Uterus (tissue), 4 donors: Measurements from ENCODE around the gene MRPL28. TPM values are rescaled to one million over a fixed set of nuclear protein-coding genes. Genes with fewer than 3 reads are reported as not detected.

ENCODE experiments used
- DNase-seq, 2 donors: peaks; one replicate each; pipeline ENCODE4 v3.0.0-alpha.2; 2019 to 2020
- H3K27ac ChIP-seq, 2 donors: fragments of 200-600 bp; sonication (generic); 1 replicate in 1 of 2; 2 replicates in 1 of 2; pipeline ENCODE4 v1.5.1; 2016 to 2018
- H3K27me3 ChIP-seq, 2 donors: fragments of 200-600 bp; sonication (generic); one replicate each; pipeline ENCODE4 v1.5.1; 2018 to 2019; ENCODE audit warnings: control low read depth in 1 of 2
- H3K36me3 ChIP-seq, 2 donors: fragments of 200-600 bp; sonication (generic); one replicate each; pipeline ENCODE4 v1.5.1; 2019; ENCODE audit warnings: control low read depth in 1 of 2
- H3K4me1 ChIP-seq, 2 donors: fragments of 200-600 bp; sonication (generic); one replicate each; pipeline ENCODE4 v1.5.1; 2018 to 2019; ENCODE audit warnings: control low read depth in 1 of 2
- H3K4me3 ChIP-seq, 2 donors: fragments of 200-600 bp; sonication (generic); 1 replicate in 1 of 2; 2 replicates in 1 of 2; pipeline ENCODE4 v1.5.1; 2018 to 2019; ENCODE audit warnings: mild to moderate bottlenecking in 1 of 2
- H3K9me3 ChIP-seq, 2 donors: fragments of 200-600 bp; sonication (generic); one replicate each; pipeline ENCODE4 v1.5.1; 2019; ENCODE audit warnings: control low read depth in 1 of 2
- POLR2A ChIP-seq, 2 donors: fragments of 450-650 bp; IDR thresholded peaks; one replicate each; pipeline ENCODE4 v1.6.1; 2016; ENCODE audit warnings: antibody characterized with exemption in 2 of 2, mild to moderate bottlenecking in 1 of 2, moderate library complexity in 1 of 2
- intact Hi-C: fragments of 100-400 bp; cut with DNase I; formaldehyde crosslinking; loops from one replicate; pipeline ENCODE4 v1.15.1; 2023; ENCODE audit warnings: low total_unique reads
- total RNA-seq, 4 donors: library from RNA; depleted of rRNA in 3 of 4; stranded (reverse); fragments of >200 nt in 3 of 4; gene quantifications; one replicate each; pipeline versions ENCODE4 v1.1.0 to v1.2.4, GENCODE V29; 2014 to 2023
- TF ChIP-seq, protein P1 (sequence below), 4 experiments: fragments of 200-600 bp in 2 of 4; fragments of 450-650 bp in 2 of 4; sonication (generic) in 2 of 4; IDR thresholded peaks; one replicate each; pipeline ENCODE4 v1.5.1; 2016 to 2019; ENCODE audit warnings: antibody characterized with exemption in 4 of 4, mild to moderate bottlenecking in 2 of 4, moderate library complexity in 1 of 4
- donor health status: DM: yes; HTN: yes; CAD: no.

The MRPL28 gene
- total RNA-seq, 4 donors from 2014 or later: 32.4 to 97.3 (median 50.1) TPM

DNA sequence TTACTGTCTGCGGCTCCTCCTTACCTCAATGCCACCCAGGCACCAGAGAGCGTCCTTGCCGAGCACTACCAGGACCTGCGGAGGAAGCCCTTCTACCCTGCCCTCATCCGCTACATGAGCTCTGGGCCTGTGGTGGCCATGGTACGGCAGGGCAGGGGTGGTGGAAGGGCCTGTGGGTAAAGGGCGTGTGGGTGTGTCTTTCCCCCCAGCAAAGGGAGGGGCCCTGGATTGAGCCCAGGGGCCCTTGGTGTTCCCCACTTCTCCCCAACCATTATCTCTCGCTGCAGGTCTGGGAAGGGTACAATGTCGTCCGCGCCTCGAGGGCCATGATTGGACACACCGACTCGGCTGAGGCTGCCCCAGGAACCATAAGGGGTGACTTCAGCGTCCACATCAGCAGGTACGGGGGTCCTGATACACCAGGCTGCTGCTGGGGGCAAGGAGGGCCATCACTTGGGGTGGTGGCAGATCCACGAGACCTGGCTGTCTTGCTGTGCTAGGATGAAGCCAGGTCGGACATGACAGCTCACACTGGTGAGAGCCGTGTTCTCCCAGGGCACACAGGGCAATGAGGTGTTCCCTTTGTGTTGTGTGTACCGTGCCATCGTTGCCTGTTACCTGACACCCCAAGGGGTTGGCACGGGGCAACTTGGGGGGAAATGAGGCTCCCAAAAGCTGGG lies 29.1 kb upstream of the MRPL28 start:
- H3K4me3 ChIP-seq: no peak overlapping the region
- no peaks in the 10 kb centered on the region for H3K9me3 ChIP-seq
- H3K36me3 ChIP-seq: no peaks in the 10 kb centered on the region
- peaks cover 2% of the 10 kb centered on the region in 2 donors for H3K4me1 ChIP-seq
- TF ChIP-seq, protein P1, sequence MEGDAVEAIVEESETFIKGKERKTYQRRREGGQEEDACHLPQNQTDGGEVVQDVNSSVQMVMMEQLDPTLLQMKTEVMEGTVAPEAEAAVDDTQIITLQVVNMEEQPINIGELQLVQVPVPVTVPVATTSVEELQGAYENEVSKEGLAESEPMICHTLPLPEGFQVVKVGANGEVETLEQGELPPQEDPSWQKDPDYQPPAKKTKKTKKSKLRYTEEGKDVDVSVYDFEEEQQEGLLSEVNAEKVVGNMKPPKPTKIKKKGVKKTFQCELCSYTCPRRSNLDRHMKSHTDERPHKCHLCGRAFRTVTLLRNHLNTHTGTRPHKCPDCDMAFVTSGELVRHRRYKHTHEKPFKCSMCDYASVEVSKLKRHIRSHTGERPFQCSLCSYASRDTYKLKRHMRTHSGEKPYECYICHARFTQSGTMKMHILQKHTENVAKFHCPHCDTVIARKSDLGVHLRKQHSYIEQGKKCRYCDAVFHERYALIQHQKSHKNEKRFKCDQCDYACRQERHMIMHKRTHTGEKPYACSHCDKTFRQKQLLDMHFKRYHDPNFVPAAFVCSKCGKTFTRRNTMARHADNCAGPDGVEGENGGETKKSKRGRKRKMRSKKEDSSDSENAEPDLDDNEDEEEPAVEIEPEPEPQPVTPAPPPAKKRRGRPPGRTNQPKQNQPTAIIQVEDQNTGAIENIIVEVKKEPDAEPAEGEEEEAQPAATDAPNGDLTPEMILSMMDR (IDR thresholded peaks at IDR 0.05): no peak
- TF ChIP-seq POLR2A (IDR thresholded peaks at IDR 0.05): no peak
- intact Hi-C loops: no loop called here
- DNase-seq: no peak
- no peaks in the 10 kb centered on the region for H3K27me3 ChIP-seq
- H3K27ac ChIP-seq: no peak overlapping the region

DNA sequence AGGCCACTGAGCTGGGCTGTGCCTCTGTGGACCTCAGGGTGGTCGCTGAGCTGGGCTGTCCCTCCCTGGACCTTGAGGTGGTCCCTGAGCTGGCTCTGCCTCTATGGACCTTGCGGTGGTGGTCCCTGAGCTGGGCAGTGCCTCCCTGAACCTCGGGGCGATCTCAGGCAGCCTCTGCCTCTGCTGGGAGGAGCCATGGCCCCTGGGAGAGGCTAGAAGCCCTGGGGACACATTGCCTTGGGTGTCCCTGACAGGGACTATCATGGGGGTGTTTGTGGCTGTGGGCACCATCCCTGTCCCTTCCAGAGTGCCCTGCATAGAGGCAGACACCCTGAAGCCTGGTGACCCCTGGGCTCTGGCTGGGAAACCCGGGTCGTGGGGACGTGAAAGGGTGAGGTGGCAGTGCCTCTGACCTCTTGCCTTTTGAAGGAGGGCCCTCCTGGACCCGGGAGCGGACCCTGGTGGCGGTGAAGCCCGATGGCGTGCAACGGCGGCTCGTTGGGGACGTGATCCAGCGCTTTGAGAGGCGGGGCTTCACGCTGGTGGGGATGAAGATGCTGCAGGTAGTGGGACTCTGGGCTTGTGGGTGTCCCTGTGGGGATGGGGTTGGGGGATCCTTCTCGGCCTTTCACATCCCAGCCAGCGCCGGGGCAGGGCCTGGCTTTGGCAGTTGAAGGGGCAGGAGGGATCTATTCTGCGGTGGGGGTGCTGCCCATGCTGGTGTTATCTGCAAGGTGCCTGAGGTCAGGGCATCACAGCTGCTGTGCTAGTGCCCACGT lies 28.4 kb upstream of the MRPL28 start:
- no peaks in the 10 kb centered on the region for H3K9me3 ChIP-seq
- no peaks in the 10 kb centered on the region for H3K27me3 ChIP-seq
- intact Hi-C loops: no loop called here
- DNase-seq: no peak
- H3K36me3 ChIP-seq: no peaks in the 10 kb centered on the region
- peak overlapping the region in 1 of 2 donors; percentile 91 for H3K27ac ChIP-seq
- H3K4me3 ChIP-seq: no peak overlapping the region
- TF ChIP-seq POLR2A (IDR thresholded peaks at IDR 0.05): no peak
- TF ChIP-seq, protein P1 (IDR thresholded peaks at IDR 0.05): no peak
- H3K4me1 ChIP-seq: peaks cover 2% of the 10 kb centered on the region in 2 donors

DNA sequence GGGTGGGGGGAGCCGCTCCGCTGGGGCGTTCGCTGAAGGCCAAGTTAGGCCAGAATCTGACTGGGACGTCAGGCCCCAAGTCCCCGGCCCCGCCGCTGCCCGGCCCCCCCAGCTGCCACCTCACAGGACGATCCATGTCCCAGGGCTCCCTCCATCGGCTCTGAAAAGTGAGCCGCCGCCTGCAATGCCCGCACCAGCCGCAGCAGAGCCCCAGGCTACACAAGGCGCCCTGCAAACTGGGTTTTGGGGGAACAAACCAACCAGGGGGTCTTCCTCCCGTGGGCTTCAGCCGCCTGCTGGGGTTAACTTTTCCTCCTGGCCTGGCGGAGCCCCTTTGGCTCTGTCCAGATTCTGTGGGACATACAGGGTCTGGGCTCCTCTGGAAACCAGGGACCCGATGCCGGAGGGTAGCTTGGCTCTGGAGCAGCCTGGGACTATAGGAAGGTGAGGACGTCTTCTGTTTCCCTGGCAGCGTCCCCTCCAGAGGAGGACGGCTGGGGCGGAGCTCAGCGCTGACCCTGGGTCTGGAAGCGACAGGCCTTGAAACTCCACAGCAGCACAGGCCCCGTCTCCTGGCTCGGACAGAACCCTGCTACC lies 27.5 kb upstream of the MRPL28 start:
- Histone ChIP-seq H3K4me1 (peaks cover 2% of the 10 kb centered on the region in 2 donors), H3K27ac (peak overlapping the region; percentile 89 to 91), H3K27me3 (no peaks in the 10 kb centered on the region), H3K4me3 (peak overlapping the region; percentile 34 to 74), H3K36me3 (no peaks in the 10 kb centered on the region), H3K9me3 (no peaks in the 10 kb centered on the region)
- TF ChIP-seq, protein P1 (IDR thresholded peaks at IDR 0.05): peak; percentile 23 to 58 (median 48)
- no peak for TF ChIP-seq POLR2A (IDR thresholded peaks at IDR 0.05)
- intact Hi-C loops: no loop called here
- peak; percentile 70 to 73 for DNase-seq

DNA sequence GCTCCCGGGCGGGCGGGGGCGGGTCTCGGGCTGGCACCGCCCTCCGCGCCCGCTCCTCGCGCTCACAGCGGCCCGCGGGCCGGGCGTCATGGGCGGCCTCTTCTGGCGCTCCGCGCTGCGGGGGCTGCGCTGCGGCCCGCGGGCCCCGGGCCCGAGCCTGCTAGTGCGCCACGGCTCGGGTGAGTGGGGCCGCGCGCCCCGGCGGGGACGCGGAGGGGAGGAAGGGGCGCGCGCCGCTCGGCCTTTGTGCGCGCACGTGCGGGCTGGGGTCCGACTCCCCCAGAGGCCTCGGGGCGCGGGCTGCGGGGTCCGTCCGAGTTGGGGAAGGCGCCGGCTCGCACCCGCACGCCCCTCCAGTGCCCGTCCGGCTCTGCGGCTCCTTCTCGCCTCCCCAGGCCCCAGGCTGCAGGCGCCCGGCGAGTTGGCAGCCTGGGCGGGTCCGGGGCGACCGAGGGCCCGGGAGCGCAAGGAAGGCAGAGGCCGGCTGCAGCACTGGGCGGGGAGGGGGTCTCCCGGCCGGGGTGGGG lies 26.9 kb upstream of the MRPL28 start, which contains the start of gene NME4:
NME4 (plus strand) TSS at position 65 of the 527 bp plus-strand sequence; CDS start at position 89, 24 bp downstream.
- H3K4me1 ChIP-seq: peaks cover 2% of the 10 kb centered on the region in 2 donors
- no peak for DNase-seq

More for the DNA sequence above, 26.9 kb upstream of the MRPL28 start, which contains the start of gene NME4:
- peak within 1 kb of the TSS; percentile 34 to 74 for H3K4me3 ChIP-seq
- no peaks in the 10 kb centered on the region for H3K27me3 ChIP-seq
- TF ChIP-seq POLR2A (IDR thresholded peaks at IDR 0.05): peak in 1 of 2 donors; percentile 42
- TF ChIP-seq, protein P1 (IDR thresholded peaks at IDR 0.05): peak in 1 of 4 experiments; percentile 17
- intact Hi-C loops: no loop called here
- H3K36me3 ChIP-seq: no peaks in the 10 kb centered on the region
- H3K9me3 ChIP-seq: no peaks in the 10 kb centered on the region
- peak within 1 kb of the TSS; percentile 89 to 91 for H3K27ac ChIP-seq
